MM.1S (cell line): ENCODE results near the gene SORCS2.

Experiments used
- EZH2phosphoT487 ChIP-seq: fragments of 300-600 bp; sonication (generic); IDR thresholded peaks from 2 replicates; pipeline ENCODE4 v1.6.1; 2018; ENCODE audit warnings: antibody characterized with exemption, low read length
- TF ChIP-seq, protein P1 (sequence below): fragments of 300-600 bp; sonication (generic); IDR thresholded peaks from 2 replicates; pipeline ENCODE4 v1.5.1; 2016; ENCODE audit warnings: antibody characterized with exemption, low read length, mixed read lengths

DNA sequence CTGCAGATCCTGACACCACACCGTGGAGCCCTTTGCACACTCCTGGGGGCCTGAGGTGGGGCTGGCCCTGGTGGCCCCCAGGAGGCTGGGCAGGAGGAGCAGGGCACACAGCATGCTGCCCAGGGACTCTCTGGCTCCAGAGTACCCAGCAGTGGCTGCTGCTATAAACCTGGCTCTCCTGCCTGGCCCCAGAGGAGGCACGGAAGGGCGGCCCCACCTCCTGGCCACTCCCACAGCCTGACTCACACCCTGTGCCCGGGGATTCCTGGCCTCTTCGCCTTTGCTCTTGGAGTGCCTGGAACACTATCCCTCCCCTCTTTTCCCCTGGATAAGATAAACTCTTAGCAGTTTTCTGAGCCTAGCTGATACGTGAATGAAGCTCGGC is 242.4 kb downstream of the SORCS2 start, which contains the start of gene PSAPL1:
- TF ChIP-seq, protein P1, sequence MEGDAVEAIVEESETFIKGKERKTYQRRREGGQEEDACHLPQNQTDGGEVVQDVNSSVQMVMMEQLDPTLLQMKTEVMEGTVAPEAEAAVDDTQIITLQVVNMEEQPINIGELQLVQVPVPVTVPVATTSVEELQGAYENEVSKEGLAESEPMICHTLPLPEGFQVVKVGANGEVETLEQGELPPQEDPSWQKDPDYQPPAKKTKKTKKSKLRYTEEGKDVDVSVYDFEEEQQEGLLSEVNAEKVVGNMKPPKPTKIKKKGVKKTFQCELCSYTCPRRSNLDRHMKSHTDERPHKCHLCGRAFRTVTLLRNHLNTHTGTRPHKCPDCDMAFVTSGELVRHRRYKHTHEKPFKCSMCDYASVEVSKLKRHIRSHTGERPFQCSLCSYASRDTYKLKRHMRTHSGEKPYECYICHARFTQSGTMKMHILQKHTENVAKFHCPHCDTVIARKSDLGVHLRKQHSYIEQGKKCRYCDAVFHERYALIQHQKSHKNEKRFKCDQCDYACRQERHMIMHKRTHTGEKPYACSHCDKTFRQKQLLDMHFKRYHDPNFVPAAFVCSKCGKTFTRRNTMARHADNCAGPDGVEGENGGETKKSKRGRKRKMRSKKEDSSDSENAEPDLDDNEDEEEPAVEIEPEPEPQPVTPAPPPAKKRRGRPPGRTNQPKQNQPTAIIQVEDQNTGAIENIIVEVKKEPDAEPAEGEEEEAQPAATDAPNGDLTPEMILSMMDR: no peak
- TF ChIP-seq EZH2phosphoT487: no peak
